Natural killer cell (primary cell): Measurements from ENCODE around the gene FGFR2. TPM values are rescaled to one million over a fixed set of nuclear protein-coding genes. Genes with fewer than 3 reads are reported as not detected.

Source experiments
- ATAC-seq, 3 donors: fragments of 150-1000 bp in 2 of 3; fragments of 200-7000 bp in 1 of 3; cut with Tn5 transposase; 1 replicate in 1 of 3; 2 replicates in 2 of 3; pipeline ENCODE4 v1.10.0; 2021; ENCODE audit warnings: mild to moderate bottlenecking in 2 of 3, moderate library complexity in 2 of 3
- DNase-seq, 2 donors: peaks; one replicate each; pipeline versions ENCODE4 v3.0.0 to v3.0.0-alpha.2; 2013 to 2021; ENCODE audit warnings: mixed read lengths in 1 of 2
- H3K27ac ChIP-seq: one replicate; pipeline ENCODE4 v1.5.1; 2013; ENCODE audit warnings: mild to moderate bottlenecking, low read length
- H3K27me3 ChIP-seq: one replicate; pipeline ENCODE4 v1.6.1; 2013; ENCODE audit warnings: low read length; ENCODE audit not compliant: control insufficient read depth, insufficient read depth
- H3K36me3 ChIP-seq: one replicate; pipeline ENCODE4 v1.6.1; 2013; ENCODE audit warnings: low read length; ENCODE audit not compliant: control insufficient read depth, insufficient read depth
- H3K4me1 ChIP-seq: one replicate; pipeline ENCODE4 v1.6.1; 2013; ENCODE audit warnings: low read length; ENCODE audit not compliant: control insufficient read depth, insufficient read depth
- H3K4me3 ChIP-seq: one replicate; pipeline ENCODE4 v1.5.1; 2013; ENCODE audit warnings: low read length
- H3K9me3 ChIP-seq: one replicate; pipeline ENCODE4 v1.6.1; 2013; ENCODE audit warnings: low read length; ENCODE audit not compliant: control insufficient read depth, insufficient read depth
- H3K27ac Mint-ChIP-seq, 2 donors: one replicate each; pipeline ENCODE4 v1.8.0; 2022; ENCODE audit warnings: mild to moderate bottlenecking in 2 of 2, mixed read lengths in 2 of 2, moderate library complexity in 1 of 2
- H3K27me3 Mint-ChIP-seq, 2 donors: one replicate each; pipeline ENCODE4 v1.8.0; 2022; ENCODE audit warnings: low read depth in 2 of 2, mixed read lengths in 2 of 2
- H3K36me3 Mint-ChIP-seq: one replicate; pipeline ENCODE4 v1.8.0; 2022; ENCODE audit warnings: mixed read lengths
- H3K4me1 Mint-ChIP-seq, 2 donors: one replicate each; pipeline ENCODE4 v1.8.0; 2022; ENCODE audit warnings: mixed read lengths in 2 of 2
- H3K4me3 Mint-ChIP-seq: one replicate; pipeline ENCODE4 v1.8.0; 2022; ENCODE audit warnings: mild to moderate bottlenecking, moderate library complexity, mixed read lengths
- H3K9me3 Mint-ChIP-seq, 2 donors: one replicate each; pipeline ENCODE4 v1.8.0; 2022; ENCODE audit warnings: mixed read lengths in 2 of 2
- CTCF ChIP-seq: fragments of 200-600 bp; IDR thresholded peaks from one replicate; pipeline ENCODE4 v1.8.0; 2022; ENCODE audit warnings: antibody characterized with exemption
- WGBS: methylation state at CpG from one replicate; pipeline ENCODE4 v1.1.7; 2013; ENCODE audit warnings: missing lambda C conversion rate; ENCODE audit not compliant: insufficient coverage; 5-methylcytosine and 5-hydroxymethylcytosine counted together
- intact Hi-C: fragments of 100-400 bp; cut with micrococcal nuclease; formaldehyde crosslinking; loops from one replicate; pipeline ENCODE4 v1.14.2; 2022
- total RNA-seq, 4 donors: library from RNA; stranded (reverse); fragments of 120-200 nt in 1 of 4; gene quantifications; one replicate each; pipeline versions ENCODE4 v1.2.3 to v1.2.4, GENCODE V29; 2013 to 2022

The FGFR2 gene
- total RNA-seq, 3 donors from 2014 or later (not counting 1 experiment from before 2014, with no cell fraction given), result 0.72 to 5.6 TPM; not detected in 1

GRCh38 chr10:121627876-121628581, 29.8 kb upstream of the FGFR2 start:
- Mint-ChIP-seq H3K9me3 (no peaks in the 10 kb centered on the region), H3K36me3 (no peaks in the 10 kb centered on the region), H3K27me3 (peaks cover 5 to 6% of the 10 kb centered on the region in 2 donors), H3K4me1 (no peaks in the 10 kb centered on the region), H3K27ac (no peak overlapping the region), H3K4me3 (no peak overlapping the region)
- ATAC-seq (no peak), DNase-seq (no peak)
- Histone ChIP-seq H3K27ac (no peak overlapping the region), H3K4me1 (no peaks in the 10 kb centered on the region), H3K9me3 (no peaks in the 10 kb centered on the region), H3K27me3 (no peaks in the 10 kb centered on the region), H3K36me3 (no peaks in the 10 kb centered on the region), H3K4me3 (no peak overlapping the region)
- no peak for TF ChIP-seq CTCF
- 76% methylated on average over 15 of the region's 15 CpGs for WGBS
- intact Hi-C loops, result no loop called here

- Histone ChIP-seq H3K9me3 (no peaks in the 10 kb centered on the region), H3K4me3 (no peak overlapping the region), H3K36me3 (no peaks in the 10 kb centered on the region), H3K27ac (no peak overlapping the region), H3K27me3 (no peaks in the 10 kb centered on the region), H3K4me1 (no peaks in the 10 kb centered on the region)
- Mint-ChIP-seq H3K36me3 (no peaks in the 10 kb centered on the region), H3K27ac (no peak overlapping the region), H3K4me3 (no peak overlapping the region), H3K9me3 (no peaks in the 10 kb centered on the region), H3K27me3 (peaks cover 5 to 6% of the 10 kb centered on the region in 2 donors), H3K4me1 (no peaks in the 10 kb centered on the region)
- 82% methylated on average over 11 of the region's 11 CpGs for WGBS
- no peak for TF ChIP-seq CTCF
- no peak for ATAC-seq
- DNase-seq, result no peak
- intact Hi-C loops, result no loop called here
These were observed 26.7 kb upstream of the FGFR2 start for GRCh38 chr10:121624836-121625486.

- Mint-ChIP-seq H3K27me3 (no peaks in the 10 kb centered on the region), H3K4me1 (no peaks in the 10 kb centered on the region), H3K4me3 (no peak overlapping the region), H3K36me3 (no peaks in the 10 kb centered on the region), H3K9me3 (no peaks in the 10 kb centered on the region), H3K27ac (no peak overlapping the region)
- Histone ChIP-seq H3K4me3 (no peak overlapping the region), H3K27ac (no peak overlapping the region), H3K4me1 (no peaks in the 10 kb centered on the region), H3K9me3 (no peaks in the 10 kb centered on the region), H3K27me3 (no peaks in the 10 kb centered on the region), H3K36me3 (no peaks in the 10 kb centered on the region)
- ATAC-seq, result no peak
- intact Hi-C loops, result no loop called here
- DNase-seq, result no peak
- no peak for TF ChIP-seq CTCF
- WGBS, result 87% methylated on average over 1 of the region's 2 CpGs
These were observed 20.7 kb upstream of the FGFR2 start for GRCh38 chr10:121618906-121619305.
